ENCODE data around the gene CACNG5.
"Not testable (repeated sequence)": the region's sequence is repeated elsewhere in the genome, so short reads cannot be mapped to it uniquely, and the experiment has no call there.

Gene CACNG5

GRCh38 chr17:66849851-66850580 lies 15.1 kb downstream of the CACNG5 start:
- no peak for DNase-seq

- DNase-seq, result no peak
Observed at GRCh38 chr17:66850692-66851091, 15.8 kb downstream of the CACNG5 start.

- DNase-seq, result no peak
Observed at GRCh38 chr17:66855204-66855603, 20.3 kb downstream of the CACNG5 start.

- DNase-seq, result no peak
Observed at GRCh38 chr17:66858226-66859083, 23.5 kb downstream of the CACNG5 start.

GRCh38 chr17:66859353-66859752 lies 24.4 kb downstream of the CACNG5 start:
- DNase-seq, result no peak

GRCh38 chr17:66860204-66860603 lies 25.3 kb downstream of the CACNG5 start:
- no peak for DNase-seq

GRCh38 chr17:66863820-66864219 lies 28.9 kb downstream of the CACNG5 start:
- no peak for DNase-seq

GRCh38 chr17:66865151-66865550 lies 30.2 kb downstream of the CACNG5 start:
- no peak for DNase-seq

- DNase-seq, result no peak
Observed at GRCh38 chr17:66873962-66874361, 39.0 kb downstream of the CACNG5 start.

GRCh38 chr17:66884931-66885330 lies 50.0 kb downstream of the CACNG5 start:
- no peak for DNase-seq

- DNase-seq, result no peak
Observed at GRCh38 chr17:66885417-66885816, 50.5 kb downstream of the CACNG5 start.

- DNase-seq, result no peak
Observed at GRCh38 chr17:66889480-66890230, 54.7 kb downstream of the CACNG5 start.

GRCh38 chr17:66892246-66892645 lies 57.3 kb downstream of the CACNG5 start:
- DNase-seq, result no peak

- DNase-seq, result no peak
Observed at GRCh38 chr17:66893382-66893781, 58.5 kb downstream of the CACNG5 start.

- DNase-seq, result no peak
Observed at GRCh38 chr17:66893863-66894262, 58.9 kb downstream of the CACNG5 start.

- no peak for DNase-seq
Observed at GRCh38 chr17:66897141-66897540, 62.2 kb downstream of the CACNG5 start.

GRCh38 chr17:66898536-66898935 lies 63.6 kb downstream of the CACNG5 start:
- DNase-seq, result no peak

- DNase-seq, result no peak
Observed at GRCh38 chr17:66900126-66901010, 65.5 kb downstream of the CACNG5 start.

GRCh38 chr17:66903296-66903695 lies 68.4 kb downstream of the CACNG5 start:
- DNase-seq, result not testable (repeated sequence)

GRCh38 chr17:66903781-66904180 lies 68.9 kb downstream of the CACNG5 start:
- no peak for DNase-seq

- DNase-seq, result no peak
Observed at GRCh38 chr17:66904760-66905624, 70.1 kb downstream of the CACNG5 start.
